GM06990 (cell line): Measurements from ENCODE around the gene BIRC7.

Experiments used
- DNase-seq: peaks from one replicate; pipeline ENCODE4 v3.0.0-alpha.2; 2011; ENCODE audit not compliant: insufficient read length; ENCODE audit errors: extremely low read depth
- H3K27me3 ChIP-seq: replicated peaks from 2 replicates; pipeline ENCODE4 v1.6.0; 2011; ENCODE audit warnings: low read length; ENCODE audit not compliant: control insufficient read depth, insufficient read depth
- H3K36me3 ChIP-seq: 2 replicates; pipeline ENCODE4 v1.5.1; 2011; ENCODE audit warnings: low read length; ENCODE audit not compliant: control insufficient read depth, insufficient read depth
- H3K4me3 ChIP-seq: replicated peaks from 2 replicates; pipeline ENCODE4 v1.5.1; 2011; ENCODE audit warnings: low read depth, mild to moderate bottlenecking, control low read depth, low read length
- CTCF ChIP-seq: IDR thresholded peaks from 2 replicates; pipeline ENCODE4 v1.5.1; 2011; ENCODE audit warnings: low read length, control low read depth, mild to moderate bottlenecking, inconsistent platforms; ENCODE audit not compliant: insufficient read depth, poor library complexity, severe bottlenecking

Gene BIRC7

GRCh38 chr20:63279931-63280330 lies 44.2 kb downstream of the BIRC7 start:
- no peak for DNase-seq
- TF ChIP-seq CTCF, result no peak
- Histone ChIP-seq H3K27me3 (no peaks in the 10 kb centered on the region), H3K36me3 (peaks cover 36% of the 10 kb centered on the region), H3K4me3 (no peak overlapping the region)

GRCh38 chr20:63280371-63280770 lies 44.7 kb downstream of the BIRC7 start:
- H3K4me3 ChIP-seq, result no peak overlapping the region
- TF ChIP-seq CTCF, result no peak
- H3K36me3 ChIP-seq, result peaks cover 38% of the 10 kb centered on the region
- no peaks in the 10 kb centered on the region for H3K27me3 ChIP-seq
- DNase-seq, result no peak

- Histone ChIP-seq H3K27me3 (no peaks in the 10 kb centered on the region), H3K36me3 (peaks cover 41% of the 10 kb centered on the region), H3K4me3 (no peak overlapping the region)
- TF ChIP-seq CTCF, result peak; percentile 39
- no peak for DNase-seq
Observed at GRCh38 chr20:63280929-63281545, 45.3 kb downstream of the BIRC7 start.

DNA sequence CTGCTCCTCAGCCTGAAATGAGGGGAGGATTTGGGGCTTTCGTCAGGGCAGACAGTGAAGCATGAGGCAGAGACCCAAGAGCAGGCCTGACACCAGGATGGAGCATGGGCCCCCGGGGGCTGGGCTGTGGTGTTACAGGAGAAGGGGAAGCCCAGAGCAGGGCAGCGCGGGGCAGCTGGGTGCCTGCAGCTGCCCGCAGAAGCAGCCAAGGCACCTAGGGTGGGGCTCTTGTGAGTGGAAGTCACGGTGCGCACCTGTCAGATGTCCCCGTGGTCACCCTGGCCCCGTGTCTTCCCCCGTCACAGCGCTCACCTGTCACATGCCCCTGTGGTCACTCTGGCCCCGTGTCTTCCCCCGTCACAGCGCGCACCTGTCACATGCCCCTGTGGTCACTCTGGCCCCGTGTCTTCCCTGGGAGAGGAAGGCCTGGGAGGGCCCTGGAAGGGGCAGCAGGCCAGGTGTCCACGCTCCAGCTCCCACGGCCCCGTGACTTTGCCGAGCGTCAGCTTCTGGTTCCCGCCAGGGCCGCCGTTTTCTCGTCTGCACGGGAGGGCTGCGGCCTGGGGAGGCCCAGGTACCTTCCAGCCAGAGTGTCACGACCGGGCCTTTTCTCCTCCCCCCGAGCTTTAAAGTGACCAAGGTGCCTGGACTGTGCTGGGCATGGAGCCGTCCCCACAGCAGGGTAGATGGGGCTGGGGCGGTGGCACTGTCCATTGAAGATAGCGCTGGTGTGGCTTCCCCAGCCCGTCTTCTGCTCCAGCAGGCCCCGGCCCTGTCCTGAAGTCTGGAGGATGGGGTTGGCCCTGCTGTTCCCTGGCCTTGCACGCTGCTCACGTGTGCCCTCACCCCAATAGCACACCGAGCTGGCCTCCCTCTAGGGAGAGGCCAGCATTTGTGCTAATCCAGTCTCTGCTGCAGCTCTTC lies 46.3 kb downstream of the BIRC7 start:
- H3K4me3 ChIP-seq, result no peak overlapping the region
- no peak for TF ChIP-seq CTCF
- H3K27me3 ChIP-seq, result no peaks in the 10 kb centered on the region
- DNase-seq, result no peak
- peaks cover 38% of the 10 kb centered on the region for H3K36me3 ChIP-seq

DNA sequence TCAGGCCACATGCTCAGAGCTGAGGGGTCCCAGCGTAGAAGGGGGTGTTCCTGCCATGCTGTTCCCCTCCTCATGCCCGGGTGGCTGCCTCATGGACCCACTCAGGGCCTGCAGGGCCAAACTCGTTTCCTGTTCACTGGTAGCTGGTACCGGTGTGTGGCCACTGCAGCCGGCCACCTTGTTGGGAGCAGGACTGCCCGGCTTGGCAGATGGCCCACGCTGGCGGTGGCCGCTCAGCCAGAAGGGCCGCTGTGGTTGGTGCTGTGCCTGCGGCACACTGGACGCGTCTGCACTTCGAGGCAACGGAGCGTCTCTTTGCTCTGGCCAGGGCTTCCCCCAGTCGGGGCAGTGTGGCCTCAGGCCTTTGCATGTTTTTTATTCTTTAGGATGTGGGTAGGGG lies 47.2 kb downstream of the BIRC7 start:
- peaks cover 32% of the 10 kb centered on the region for H3K36me3 ChIP-seq
- no peak for DNase-seq
- H3K27me3 ChIP-seq, result no peaks in the 10 kb centered on the region
- TF ChIP-seq CTCF, result no peak
- H3K4me3 ChIP-seq, result no peak overlapping the region
